HG03558 (cell line): Measurements from ENCODE around the gene CACNA1G.

Experiments used
- ATAC-seq: cut with Tn5 transposase; IDR thresholded peaks from one replicate; pipeline ENCODE4 v1.9.1; 2021; ENCODE audit warnings: moderate number of reproducible peaks; ENCODE audit not compliant: unreplicated experiment; ENCODE audit errors: extremely low read depth

The CACNA1G gene

DNA sequence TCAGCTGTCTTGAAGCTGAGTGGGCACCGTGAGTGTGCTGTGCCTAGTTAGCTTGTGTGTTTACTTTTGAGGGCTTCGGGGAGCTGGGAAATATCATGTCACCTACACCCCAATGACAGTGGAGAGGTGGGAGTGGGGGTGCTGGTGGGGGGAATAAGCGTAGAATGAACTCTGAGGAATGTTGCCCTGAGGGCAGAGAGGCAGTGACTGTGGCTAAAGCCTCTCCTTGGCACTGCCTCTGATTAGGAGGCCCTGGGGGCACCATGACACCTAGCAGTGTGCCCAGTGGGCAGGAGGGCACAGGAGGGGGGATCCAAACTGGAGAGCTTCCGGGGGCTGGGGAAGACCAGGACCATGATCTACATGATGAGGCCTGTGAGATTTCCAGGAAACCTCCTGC lies 24.8 kb downstream of the CACNA1G start:
- no peak for ATAC-seq

GRCh38 chr17:50585891-50586290 lies 25.4 kb downstream of the CACNA1G start:
- no peak for ATAC-seq

- no peak for ATAC-seq
Measured at GRCh38 chr17:50586421-50587247, 26.1 kb downstream of the CACNA1G start.

- ATAC-seq, result no peak
Measured at GRCh38 chr17:50587571-50587970, 27.1 kb downstream of the CACNA1G start.

- ATAC-seq, result no peak
Measured at GRCh38 chr17:50588391-50589049, 28.0 kb downstream of the CACNA1G start.

GRCh38 chr17:50589095-50589705 lies 28.7 kb downstream of the CACNA1G start:
- no peak for ATAC-seq

DNA sequence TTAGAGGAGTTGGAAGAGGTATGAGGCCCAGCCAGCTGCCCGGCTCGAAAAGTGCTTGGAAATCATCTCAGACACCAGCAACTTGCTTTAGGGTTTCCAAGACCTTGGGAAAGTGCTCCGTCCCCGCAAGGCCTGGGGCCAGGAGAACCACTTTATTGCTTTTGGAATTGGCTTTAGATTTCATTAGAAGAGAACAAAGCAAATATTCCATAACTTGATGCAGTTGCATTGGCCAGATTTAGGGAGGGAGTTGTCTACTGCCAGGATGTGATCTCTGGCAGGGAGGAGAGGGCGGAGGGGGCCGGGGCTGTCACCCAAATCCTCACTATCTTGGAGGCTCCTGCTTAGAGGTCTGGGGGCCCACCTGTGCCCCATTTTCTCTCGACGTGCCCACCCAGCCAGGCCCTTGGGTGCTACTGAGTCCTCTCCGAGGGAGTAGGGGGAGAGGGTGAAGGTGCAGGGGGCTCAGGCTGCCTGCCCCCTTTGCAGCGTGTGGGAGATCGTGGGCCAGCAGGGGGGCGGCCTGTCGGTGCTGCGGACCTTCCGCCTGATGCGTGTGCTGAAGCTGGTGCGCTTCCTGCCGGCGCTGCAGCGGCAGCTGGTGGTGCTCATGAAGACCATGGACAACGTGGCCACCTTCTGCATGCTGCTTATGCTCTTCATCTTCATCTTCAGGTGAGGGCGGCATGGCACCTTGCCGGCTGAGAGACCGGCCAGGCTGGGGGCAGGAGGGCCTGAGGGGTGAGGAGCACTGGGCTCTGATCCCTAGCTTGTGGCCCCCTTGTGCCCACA lies 30.6 kb downstream of the CACNA1G start:
- ATAC-seq, result no peak

GRCh38 chr17:50593321-50593720 lies 32.8 kb downstream of the CACNA1G start:
- no peak for ATAC-seq

GRCh38 chr17:50594128-50594823 lies 33.8 kb downstream of the CACNA1G start:
- no peak for ATAC-seq

DNA sequence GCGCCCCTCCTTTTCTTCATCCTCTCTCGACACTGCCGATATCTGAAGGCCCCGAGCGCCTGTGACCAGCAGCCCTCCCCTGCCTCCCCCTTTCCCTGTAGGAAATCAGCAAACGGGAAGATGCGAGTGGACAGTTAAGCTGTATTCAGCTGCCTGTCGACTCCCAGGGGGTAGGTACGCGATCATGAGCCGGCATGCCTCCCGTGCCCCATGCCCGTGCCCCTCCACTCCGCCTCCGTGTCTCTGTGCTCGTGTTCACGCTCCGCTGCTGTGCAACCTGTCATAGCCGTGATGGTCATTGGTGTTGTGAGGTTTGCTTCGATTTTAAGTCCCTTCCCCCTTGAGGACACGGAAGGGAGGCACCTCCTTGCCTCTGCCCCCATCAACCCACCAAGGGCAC lies 34.4 kb downstream of the CACNA1G start:
- no peak for ATAC-seq

GRCh38 chr17:50596191-50597037 lies 35.9 kb downstream of the CACNA1G start:
- no peak for ATAC-seq

DNA sequence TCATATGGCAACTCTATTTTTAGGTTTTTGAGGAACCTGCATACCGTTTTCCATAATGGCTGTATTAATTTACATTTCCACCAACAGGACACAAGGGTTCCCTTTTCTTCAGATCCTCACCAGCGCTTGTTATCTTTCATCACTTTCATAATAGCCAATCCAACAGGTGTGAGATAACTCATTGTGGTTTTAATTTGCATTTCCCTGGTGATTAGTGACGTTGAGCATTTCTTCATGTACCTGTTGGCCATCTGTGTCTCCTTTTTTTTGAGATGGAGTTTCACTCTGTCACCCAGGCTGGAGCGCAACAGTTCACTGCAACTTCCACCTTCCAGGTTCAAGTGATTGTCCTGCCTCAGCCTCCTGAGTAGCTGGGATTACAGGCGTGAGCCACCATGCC lies 38.0 kb downstream of the CACNA1G start:
- ATAC-seq, result no peak

- no peak for ATAC-seq
Measured at GRCh38 chr17:50599606-50600005, 39.1 kb downstream of the CACNA1G start.

DNA sequence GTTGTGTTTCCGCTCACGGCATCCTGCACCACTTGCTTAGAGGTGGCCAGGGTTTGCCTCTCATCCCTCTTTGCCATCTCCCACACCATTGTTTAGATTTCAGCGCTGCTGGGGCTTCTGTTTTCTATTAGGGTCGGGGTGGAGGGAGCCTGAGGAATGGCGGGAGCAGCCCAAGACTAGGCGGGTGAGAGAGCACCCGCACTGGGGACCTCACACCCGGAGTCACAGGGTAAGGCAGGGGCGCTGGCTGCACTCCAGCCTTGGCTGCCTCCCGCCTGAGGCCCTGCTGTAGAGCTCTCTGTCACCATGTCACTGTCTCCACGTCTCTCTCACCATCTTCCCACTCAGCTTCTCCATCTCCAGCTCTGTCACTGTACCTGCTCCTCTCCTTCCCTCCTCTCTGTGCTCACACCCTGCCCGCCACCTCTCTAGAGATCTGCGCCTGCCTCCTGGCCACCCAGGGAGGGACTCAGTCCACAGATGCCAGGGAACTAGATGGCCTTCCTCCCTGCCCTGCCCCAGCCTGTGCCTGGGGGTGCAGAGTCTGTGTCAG lies 41.4 kb downstream of the CACNA1G start:
- no peak for ATAC-seq

DNA sequence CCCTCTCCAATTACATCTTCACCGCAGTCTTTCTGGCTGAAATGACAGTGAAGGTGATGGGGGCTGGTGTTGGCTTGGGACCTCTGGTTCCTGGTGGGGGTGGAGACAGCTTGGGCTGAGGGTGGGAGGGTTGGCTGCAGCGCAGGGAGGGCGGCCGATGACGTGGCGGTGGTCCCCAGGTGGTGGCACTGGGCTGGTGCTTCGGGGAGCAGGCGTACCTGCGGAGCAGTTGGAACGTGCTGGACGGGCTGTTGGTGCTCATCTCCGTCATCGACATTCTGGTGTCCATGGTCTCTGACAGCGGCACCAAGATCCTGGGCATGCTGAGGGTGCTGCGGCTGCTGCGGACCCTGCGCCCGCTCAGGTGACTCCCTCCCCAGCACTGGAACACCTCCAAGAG lies 42.3 kb downstream of the CACNA1G start:
- no peak for ATAC-seq

GRCh38 chr17:50603340-50603739 lies 42.8 kb downstream of the CACNA1G start:
- no peak for ATAC-seq

GRCh38 chr17:50604513-50604912 lies 44.0 kb downstream of the CACNA1G start:
- ATAC-seq, result no peak

- no peak for ATAC-seq
Measured at GRCh38 chr17:50605429-50605828, 44.9 kb downstream of the CACNA1G start.
